Fibroblast of pulmonary artery (primary cell): Measurements from ENCODE around the gene ARIH1.
"Not testable (repeated sequence)": the region's sequence is repeated elsewhere in the genome, so short reads cannot be mapped to it uniquely, and the experiment has no call there.

Source experiments
- DNase-seq: peaks from one replicate; pipeline ENCODE4 v3.0.0-alpha.2; 2010; ENCODE audit warnings: low read depth
- H3K4me3 ChIP-seq: replicated peaks from 2 replicates; pipeline ENCODE4 v1.5.1; 2011; ENCODE audit warnings: low read depth, mild to moderate bottlenecking, control low read depth, low read length, moderate library complexity
- CTCF ChIP-seq: IDR thresholded peaks from 2 replicates; pipeline ENCODE4 v1.5.1; 2011; ENCODE audit warnings: mild to moderate bottlenecking, control low read depth, low read length, inconsistent platforms; ENCODE audit errors: missing control alignments

The ARIH1 gene

GRCh38 chr15:72592676-72593075, 118.5 kb downstream of the ARIH1 start:
- H3K4me3 ChIP-seq: no peak overlapping the region
- no peak for TF ChIP-seq CTCF
- DNase-seq: no peak

DNA sequence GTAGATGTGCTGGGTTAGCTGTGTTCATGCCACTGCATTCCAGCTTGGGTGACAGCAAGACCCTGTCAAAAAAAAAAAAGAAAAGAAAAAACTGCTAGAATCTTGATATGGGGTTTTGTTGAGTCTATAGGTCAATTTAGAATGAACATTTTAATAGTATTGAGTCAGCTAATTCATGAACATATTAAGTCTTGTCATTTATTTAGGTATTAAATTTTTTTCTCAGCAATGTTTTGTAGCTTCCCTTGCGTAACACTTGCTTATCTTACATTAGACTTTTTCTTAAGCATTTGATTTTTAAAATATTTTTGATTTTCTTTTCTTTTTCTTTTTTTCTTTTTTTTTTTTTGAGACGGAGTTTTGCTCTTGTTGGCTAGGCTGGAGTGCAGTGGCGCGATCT, 119.7 kb downstream of the ARIH1 start:
- H3K4me3 ChIP-seq: no peak overlapping the region
- no peak for DNase-seq
- no peak for TF ChIP-seq CTCF

DNA sequence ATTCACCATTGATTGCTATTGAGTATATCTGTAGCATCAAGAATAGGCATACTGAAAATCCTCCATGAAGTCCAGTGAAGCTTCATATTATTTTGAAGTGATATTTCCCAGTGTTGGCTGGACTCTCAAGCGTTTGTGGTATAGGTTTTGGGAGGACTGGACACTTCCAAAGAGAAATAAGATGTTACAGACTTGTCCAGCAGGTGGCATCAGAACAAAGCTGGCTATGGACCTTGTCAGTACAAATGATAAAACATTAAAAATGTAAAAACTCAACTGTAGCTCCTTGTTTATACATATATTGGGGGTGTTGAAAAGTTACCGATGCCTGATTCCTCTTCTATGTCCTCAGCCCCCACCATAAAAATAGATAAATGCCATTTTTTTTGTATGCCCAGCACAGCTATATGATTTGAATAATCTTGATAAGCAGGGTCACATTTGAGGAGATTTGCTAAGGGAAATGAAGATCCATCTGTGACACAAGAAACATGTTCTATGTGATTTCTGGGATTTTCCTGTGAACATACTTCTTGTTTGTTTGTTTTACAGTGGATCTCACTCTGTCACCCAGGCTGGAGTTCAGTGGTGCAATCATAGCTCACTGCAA, 125.8 kb downstream of the ARIH1 start:
- TF ChIP-seq CTCF: peak; percentile 72
- DNase-seq: peak; percentile 76
- no peak overlapping the region for H3K4me3 ChIP-seq

- TF ChIP-seq CTCF: no peak
- H3K4me3 ChIP-seq: no peak overlapping the region
- no peak for DNase-seq
Measured at GRCh38 chr15:72604794-72605193, 130.7 kb downstream of the ARIH1 start.

GRCh38 chr15:72608084-72608483, 134.0 kb downstream of the ARIH1 start:
- not testable (repeated sequence) for H3K4me3 ChIP-seq, DNase-seq

GRCh38 chr15:72609862-72610261, 135.7 kb downstream of the ARIH1 start:
- no peak for TF ChIP-seq CTCF
- no peak for DNase-seq
- H3K4me3 ChIP-seq: no peak overlapping the region

DNA sequence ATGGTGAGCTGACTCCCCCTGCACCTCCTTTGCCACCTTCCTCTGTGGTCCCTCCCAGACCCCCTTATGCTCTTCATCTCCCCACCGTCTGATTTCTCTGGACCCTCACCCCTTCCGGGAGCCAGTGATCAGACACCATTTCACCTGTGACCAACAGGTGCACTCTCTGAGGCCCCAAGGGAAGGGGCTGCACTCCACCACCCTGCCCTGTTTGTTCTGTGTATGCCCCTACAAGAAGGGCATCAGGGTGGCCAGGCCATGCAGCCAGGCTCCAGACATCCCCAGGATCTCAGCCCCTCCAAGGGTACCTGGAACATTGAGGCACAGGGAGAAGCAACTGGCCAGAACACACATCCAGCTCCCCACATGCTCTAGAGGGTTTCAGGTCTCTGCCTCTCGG, 138.2 kb downstream of the ARIH1 start:
- DNase-seq, H3K4me3 ChIP-seq: not testable (repeated sequence)

DNA sequence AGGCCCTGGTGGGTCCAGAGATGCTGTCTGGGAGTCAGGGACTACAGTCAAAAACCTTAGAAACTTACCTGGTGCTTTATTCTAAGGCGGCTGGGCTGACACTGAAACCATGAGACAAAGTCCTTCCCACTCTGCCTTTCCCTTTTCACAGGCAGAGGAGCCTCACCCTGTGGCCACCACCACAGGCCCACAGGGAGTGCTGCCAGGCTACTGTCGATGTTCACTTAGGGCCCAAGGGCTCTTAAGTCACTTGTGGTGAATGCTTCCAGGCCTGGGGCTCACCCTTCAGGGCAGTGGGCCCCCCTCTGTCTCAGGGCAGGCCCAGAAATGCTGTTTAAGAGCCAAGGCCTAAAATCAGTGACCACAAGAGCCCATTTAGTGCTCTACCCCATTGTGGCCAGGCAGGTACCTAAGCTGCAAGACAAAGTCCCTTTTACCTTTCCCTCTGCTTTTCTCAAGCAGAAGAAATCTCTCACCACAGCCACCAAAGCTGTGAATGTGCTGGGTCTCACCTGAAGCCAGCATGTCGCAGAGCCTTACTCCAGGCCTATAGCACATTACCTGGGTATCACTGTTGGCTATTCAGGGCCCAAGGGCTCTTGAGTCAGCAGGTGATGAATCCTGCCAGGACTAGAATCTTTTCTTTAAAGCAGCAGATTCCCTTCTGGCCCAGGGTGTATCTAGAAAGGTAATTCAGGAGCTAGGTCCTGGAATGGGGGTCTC, 140.8 kb downstream of the ARIH1 start:
- no peak for DNase-seq
- H3K4me3 ChIP-seq: no peak overlapping the region

GRCh38 chr15:72615533-72616233, 141.6 kb downstream of the ARIH1 start:
- DNase-seq, H3K4me3 ChIP-seq: not testable (repeated sequence)

More for the DNA sequence above, 140.8 kb downstream of the ARIH1 start:
- TF ChIP-seq CTCF: no peak
